K562 (cell line): ENCODE measurements around the gene GPHA2. TPM values are rescaled to one million over a fixed set of nuclear protein-coding genes. Genes with fewer than 3 reads are reported as not detected.
A peak's percentile ranks its signal among the peaks of the same experiment; 100 is the strongest.

Source experiments
- CGGBP1 ChIP-seq: fragments of 250-450 bp; sonication (Bioruptor Pico); IDR thresholded peaks from 2 replicates; pipeline ENCODE4 v1.9.0; 2021; ENCODE audit warnings: mild to moderate bottlenecking
- CHCHD3 ChIP-seq: fragments of 250-450 bp; sonication (Bioruptor Pico); IDR thresholded peaks from 2 replicates; pipeline ENCODE4 v2.1.2; 2022; ENCODE audit warnings: mild to moderate bottlenecking
- CTCFL ChIP-seq: IDR thresholded peaks from 2 replicates; pipeline ENCODE4 v1.6.1; 2011; ENCODE audit warnings: borderline replicate concordance, low read depth, mild to moderate bottlenecking, moderate library complexity, low read length; ENCODE audit not compliant: insufficient read depth, poor library complexity, severe bottlenecking
- ELF2 ChIP-seq: fragments of 250-450 bp; sonication (Bioruptor Pico); IDR thresholded peaks from 2 replicates; pipeline ENCODE4 v1.5.0; 2021; ENCODE audit warnings: mild to moderate bottlenecking
- HEY1 ChIP-seq: fragments of 250-450 bp; sonication (Bioruptor Pico); IDR thresholded peaks from 2 replicates; pipeline ENCODE4 v1.5.0; 2020; ENCODE audit warnings: mild to moderate bottlenecking, moderate library complexity, borderline replicate concordance
- HNRNPUL1 ChIP-seq: fragments of 200-400 bp; formaldehyde crosslinking; IDR thresholded peaks from 2 replicates; pipeline ENCODE4 v1.6.1; 2017; ENCODE audit warnings: low read length
- KHSRP ChIP-seq: fragments of 450-650 bp; IDR thresholded peaks from 2 replicates; pipeline ENCODE4 v1.6.1; 2017
- MEIS2 ChIP-seq: fragments of 450-650 bp; IDR thresholded peaks from 2 replicates; pipeline ENCODE4 v1.6.1; 2014; ENCODE audit warnings: mild to moderate bottlenecking; ENCODE audit not compliant: partially characterized antibody
- NBN ChIP-seq: fragments of 450-650 bp; IDR thresholded peaks from 2 replicates; pipeline ENCODE4 v1.6.1; 2016; ENCODE audit warnings: low read depth, mild to moderate bottlenecking
- NFXL1 ChIP-seq: fragments of 450-650 bp; formaldehyde crosslinking; IDR thresholded peaks from 2 replicates; pipeline ENCODE4 v1.4.0; 2021; ENCODE audit warnings: mild to moderate bottlenecking
- RCOR1 ChIP-seq, 2 experiments: IDR thresholded peaks; 2 replicates each; pipeline ENCODE4 v1.6.1; 2012; ENCODE audit warnings: low read depth in 2 of 2, low read length in 2 of 2, borderline replicate concordance in 1 of 2, improper control_type of control experiment in 1 of 2
- STAT5A ChIP-seq: IDR thresholded peaks from 2 replicates; pipeline ENCODE4 v1.6.1; 2012; ENCODE audit warnings: low read length, inconsistent platforms, borderline replicate concordance
- ZNF41 ChIP-seq: fragments of 250-450 bp; sonication (Bioruptor Pico); conservative IDR thresholded peaks from 2 replicates; pipeline ENCODE4 v1.4.0; 2020; ENCODE audit warnings: mild to moderate bottlenecking
- ZZZ3 ChIP-seq: fragments of 450-650 bp; IDR thresholded peaks from 2 replicates; pipeline ENCODE4 v1.6.1; 2016; ENCODE audit warnings: antibody characterized with exemption, mild to moderate bottlenecking, moderate library complexity
- polyA plus RNA-seq, 8 experiments: library from polyadenylated mRNA; depleted of rRNA in 4 of 8; stranded (reverse) in 5 of 8; unstranded in 3 of 8; fragments of >200 nt; fragmentation: Nextera tagmentation in 2 of 8; fragmentation: Illumina TruSeq in 1 of 8; extraction: Ambion mirVana in 2 of 8; extraction: Trizol in 1 of 8; gene quantifications; 2 replicates each; pipeline versions ENCODE4 v1.2.1 to v1.2.3, GENCODE V29; 2011 to 2014; ENCODE audit warnings: inconsistent platforms in 1 of 8, missing spikeins in 1 of 8
- total RNA-seq, 7 experiments: library from RNA; depleted of rRNA in 6 of 7; stranded (reverse); fragments of >200 nt in 6 of 7; fragmentation: Illumina TruSeq in 2 of 7; extraction: Trizol in 2 of 7; gene quantifications; 2 replicates each; pipeline versions ENCODE4 v1.2.1 to v1.2.3, GENCODE V29; 2011 to 2021; ENCODE audit warnings: low replicate concordance in 1 of 7
- TF ChIP-seq, protein P1 (sequence below): fragments of 450-650 bp; IDR thresholded peaks from 2 replicates; pipeline ENCODE4 v1.6.1; 2014; ENCODE audit warnings: low read depth, mild to moderate bottlenecking, moderate library complexity, borderline replicate concordance
- TF ChIP-seq, protein P2 (sequence below), 3 experiments: fragments of 200-800 bp in 1 of 3; sonication (Bioruptor generic) in 1 of 3; sonication (generic) in 1 of 3; formaldehyde crosslinking in 1 of 3; IDR thresholded peaks; 2 replicates each; pipeline versions ENCODE4 v1.6.1 to v1.8.0; 2016 to 2022; ENCODE audit warnings: mild to moderate bottlenecking in 2 of 3, missing compliant biosample characterization in 2 of 3, missing genetic modification characterization in 2 of 3, missing genetic modification reagents in 1 of 3
- TF ChIP-seq, protein P3 (sequence below): fragments of 250-450 bp; sonication (Bioruptor Pico); IDR thresholded peaks from 2 replicates; pipeline ENCODE4 v1.5.0; 2020; ENCODE audit warnings: mild to moderate bottlenecking, borderline replicate concordance
- TF ChIP-seq, protein P4 (sequence below): fragments of 450-650 bp; conservative IDR thresholded peaks from 2 replicates; pipeline ENCODE4 v1.6.1; 2016; ENCODE audit warnings: missing genetic modification characterization, low read depth, mild to moderate bottlenecking, missing compliant biosample characterization, moderate library complexity

GPHA2 gene
- total and polyA plus RNA-seq, 9 of the 15 experiments (the other 6 are each of a cell fraction or from before 2014, with no cell fraction given) = 0.17 to 0.22 TPM; not detected in 7

- TF ChIP-seq CGGBP1 (CRISPR knock-in tag) (no peak), ZZZ3 (no peak), RCOR1 (IDR thresholded peaks at IDR 0.05; ENCODE audit: borderline replicate concordance in 1 of 2, low read depth in 2 of 2, low read length in 2 of 2) (no peak), KHSRP (no peak), ZNF41 (no peak), STAT5A (no peak), CHCHD3 (no peak), MEIS2 (peak; percentile 91), NBN (no peak), HNRNPUL1 (no peak), ELF2 (CRISPR knock-in tag) (no peak), CTCFL (no peak), HEY1 (CRISPR knock-in tag) (no peak), NFXL1 (CRISPR knock-in tag) (no peak)
- TF ChIP-seq, protein P1, sequence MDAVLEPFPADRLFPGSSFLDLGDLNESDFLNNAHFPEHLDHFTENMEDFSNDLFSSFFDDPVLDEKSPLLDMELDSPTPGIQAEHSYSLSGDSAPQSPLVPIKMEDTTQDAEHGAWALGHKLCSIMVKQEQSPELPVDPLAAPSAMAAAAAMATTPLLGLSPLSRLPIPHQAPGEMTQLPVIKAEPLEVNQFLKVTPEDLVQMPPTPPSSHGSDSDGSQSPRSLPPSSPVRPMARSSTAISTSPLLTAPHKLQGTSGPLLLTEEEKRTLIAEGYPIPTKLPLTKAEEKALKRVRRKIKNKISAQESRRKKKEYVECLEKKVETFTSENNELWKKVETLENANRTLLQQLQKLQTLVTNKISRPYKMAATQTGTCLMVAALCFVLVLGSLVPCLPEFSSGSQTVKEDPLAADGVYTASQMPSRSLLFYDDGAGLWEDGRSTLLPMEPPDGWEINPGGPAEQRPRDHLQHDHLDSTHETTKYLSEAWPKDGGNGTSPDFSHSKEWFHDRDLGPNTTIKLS = no peak
- TF ChIP-seq, protein P2, sequence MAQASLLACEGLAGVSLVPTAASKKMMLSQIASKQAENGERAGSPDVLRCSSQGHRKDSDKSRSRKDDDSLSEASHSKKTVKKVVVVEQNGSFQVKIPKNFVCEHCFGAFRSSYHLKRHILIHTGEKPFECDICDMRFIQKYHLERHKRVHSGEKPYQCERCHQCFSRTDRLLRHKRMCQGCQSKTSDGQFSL (CRISPR knock-in tag; IDR thresholded peaks at IDR 0.05) = no peak
- TF ChIP-seq, protein P2 (tag; IDR thresholded peaks at IDR 0.05) = no peak
- TF ChIP-seq, protein P3, sequence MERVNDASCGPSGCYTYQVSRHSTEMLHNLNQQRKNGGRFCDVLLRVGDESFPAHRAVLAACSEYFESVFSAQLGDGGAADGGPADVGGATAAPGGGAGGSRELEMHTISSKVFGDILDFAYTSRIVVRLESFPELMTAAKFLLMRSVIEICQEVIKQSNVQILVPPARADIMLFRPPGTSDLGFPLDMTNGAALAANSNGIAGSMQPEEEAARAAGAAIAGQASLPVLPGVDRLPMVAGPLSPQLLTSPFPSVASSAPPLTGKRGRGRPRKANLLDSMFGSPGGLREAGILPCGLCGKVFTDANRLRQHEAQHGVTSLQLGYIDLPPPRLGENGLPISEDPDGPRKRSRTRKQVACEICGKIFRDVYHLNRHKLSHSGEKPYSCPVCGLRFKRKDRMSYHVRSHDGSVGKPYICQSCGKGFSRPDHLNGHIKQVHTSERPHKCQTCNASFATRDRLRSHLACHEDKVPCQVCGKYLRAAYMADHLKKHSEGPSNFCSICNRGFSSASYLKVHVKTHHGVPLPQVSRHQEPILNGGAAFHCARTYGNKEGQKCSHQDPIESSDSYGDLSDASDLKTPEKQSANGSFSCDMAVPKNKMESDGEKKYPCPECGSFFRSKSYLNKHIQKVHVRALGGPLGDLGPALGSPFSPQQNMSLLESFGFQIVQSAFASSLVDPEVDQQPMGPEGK (CRISPR knock-in tag) = no peak
- TF ChIP-seq, protein P4, sequence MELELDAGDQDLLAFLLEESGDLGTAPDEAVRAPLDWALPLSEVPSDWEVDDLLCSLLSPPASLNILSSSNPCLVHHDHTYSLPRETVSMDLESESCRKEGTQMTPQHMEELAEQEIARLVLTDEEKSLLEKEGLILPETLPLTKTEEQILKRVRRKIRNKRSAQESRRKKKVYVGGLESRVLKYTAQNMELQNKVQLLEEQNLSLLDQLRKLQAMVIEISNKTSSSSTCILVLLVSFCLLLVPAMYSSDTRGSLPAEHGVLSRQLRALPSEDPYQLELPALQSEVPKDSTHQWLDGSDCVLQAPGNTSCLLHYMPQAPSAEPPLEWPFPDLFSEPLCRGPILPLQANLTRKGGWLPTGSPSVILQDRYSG = no peak
These were observed 18.7 kb downstream of the GPHA2 start, which contains the start of gene ATG2A (continued) for GRCh38 chr11:64916775-64917662.
